ENCODE measurements around the gene RETSAT. TPM values are rescaled to one million over a fixed set of nuclear protein-coding genes. Genes with fewer than 3 reads are reported as not detected.
"Not testable (repeated sequence)": the region's sequence is repeated elsewhere in the genome, so short reads cannot be mapped to it uniquely, and the experiment has no call there.

RETSAT gene
- total RNA-seq, 1 donor from 2014 or later = 25.9 TPM

DNA sequence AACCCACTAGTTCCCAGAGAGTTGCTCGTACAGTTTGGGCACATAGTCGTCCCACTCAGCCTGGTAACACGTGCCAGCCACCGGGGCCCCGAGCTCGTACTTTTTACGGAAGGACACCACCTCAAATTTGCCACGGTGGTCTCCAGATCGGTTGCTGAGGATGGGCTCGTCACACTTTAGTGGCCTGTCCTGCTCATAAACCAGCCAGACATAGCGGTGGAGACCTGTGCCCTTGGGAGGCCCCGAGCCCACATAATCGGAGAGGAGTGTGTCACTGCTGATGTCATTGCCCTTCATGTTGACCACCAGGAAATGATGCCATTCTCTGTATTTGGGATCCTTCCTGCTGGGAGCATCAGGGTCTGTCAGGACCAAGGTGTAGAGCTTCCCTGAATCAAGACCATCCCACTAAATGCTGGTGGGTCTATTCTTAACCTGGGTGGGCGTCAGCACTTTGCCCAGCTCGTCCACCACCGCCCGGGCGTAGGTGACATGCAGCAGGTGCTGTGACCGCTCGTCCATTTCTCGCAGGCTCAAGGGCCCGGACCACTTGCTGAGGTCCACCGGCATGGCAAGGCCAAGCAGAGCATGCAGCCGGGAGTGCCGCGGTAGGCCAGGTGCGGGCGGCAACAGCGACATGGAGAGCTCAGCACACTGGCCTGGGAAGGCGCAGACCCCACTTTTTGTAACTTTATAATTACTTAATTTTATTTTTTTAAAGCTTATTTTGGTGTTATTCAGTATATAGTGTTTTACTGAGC lies 12.9 kb downstream of the RETSAT start:
- no peak overlapping the region for H3K27ac Mint-ChIP-seq
- intact Hi-C loops (cut with micrococcal nuclease) = no loop called here
- no peaks in the 10 kb centered on the region for H3K4me1 Mint-ChIP-seq (ENCODE audit: low read depth)
- H3K4me3 Mint-ChIP-seq = no peak overlapping the region
- DNase-seq (ENCODE audit: low spot score) = no peak
- H3K27me3 Mint-ChIP-seq (ENCODE audit: insufficient read depth) = peaks cover 16% of the 10 kb centered on the region
- H3K9me3 Mint-ChIP-seq = no peaks in the 10 kb centered on the region
- H3K36me3 Mint-ChIP-seq (ENCODE audit: low read depth) = peaks cover 13% of the 10 kb centered on the region

GRCh38 chr2:85340034-85340892 lies 14.1 kb downstream of the RETSAT start:
- H3K27me3 Mint-ChIP-seq (ENCODE audit: insufficient read depth) = peaks cover 16% of the 10 kb centered on the region
- intact Hi-C loops (cut with micrococcal nuclease) = no loop called here
- no peak overlapping the region for H3K4me3 Mint-ChIP-seq
- no peaks in the 10 kb centered on the region for H3K4me1 Mint-ChIP-seq (ENCODE audit: low read depth)
- H3K36me3 Mint-ChIP-seq (ENCODE audit: low read depth) = peaks cover 13% of the 10 kb centered on the region
- H3K9me3 Mint-ChIP-seq = no peaks in the 10 kb centered on the region
- no peak overlapping the region for H3K27ac Mint-ChIP-seq
- DNase-seq (ENCODE audit: low spot score) = no peak

DNA sequence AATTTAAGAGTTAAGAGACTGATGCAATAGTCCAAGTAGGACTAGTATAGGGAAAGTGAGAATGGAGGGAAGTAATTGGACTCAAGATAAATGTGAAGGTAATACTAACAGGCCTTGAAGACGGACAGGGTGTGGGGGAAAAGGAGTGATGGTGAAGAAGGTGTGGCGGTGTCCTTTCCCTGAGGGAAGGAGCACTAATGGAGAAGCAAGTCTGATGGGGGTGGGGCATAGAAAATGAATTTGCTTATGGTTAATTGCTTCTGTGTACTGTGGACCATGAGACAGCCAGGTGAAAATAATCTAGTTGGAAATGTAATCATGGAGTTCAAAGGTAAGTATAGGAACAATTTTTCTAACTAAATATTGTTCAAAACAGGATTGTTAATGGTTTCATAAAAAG lies 19.4 kb downstream of the RETSAT start:
- no peaks in the 10 kb centered on the region for H3K4me1 Mint-ChIP-seq (ENCODE audit: low read depth)
- H3K27ac Mint-ChIP-seq = no peak overlapping the region
- DNase-seq (ENCODE audit: low spot score) = no peak
- H3K36me3 Mint-ChIP-seq (ENCODE audit: low read depth) = no peaks in the 10 kb centered on the region
- intact Hi-C loops (cut with micrococcal nuclease) = no loop called here
- no peak overlapping the region for H3K4me3 Mint-ChIP-seq
- no peaks in the 10 kb centered on the region for H3K9me3 Mint-ChIP-seq
- H3K27me3 Mint-ChIP-seq (ENCODE audit: insufficient read depth) = peaks cover 19% of the 10 kb centered on the region

DNA sequence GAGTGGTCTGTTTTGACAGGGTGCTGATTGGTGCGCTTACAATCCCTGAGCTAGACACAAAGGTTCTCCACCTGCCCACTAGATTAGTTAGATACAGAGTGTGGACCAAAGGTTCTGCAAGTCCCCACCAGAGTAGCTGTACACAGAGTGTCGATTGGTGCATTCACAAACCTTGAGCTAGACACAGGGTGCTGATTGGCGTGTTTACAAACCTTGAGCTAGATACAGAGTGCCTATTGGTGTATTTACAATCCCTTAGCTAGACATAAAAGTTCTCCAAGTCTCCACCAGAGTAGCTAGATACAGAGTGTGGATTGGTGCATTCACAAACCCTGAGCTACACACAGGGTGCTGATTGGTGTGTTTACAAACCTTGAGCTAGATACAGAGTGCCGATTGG lies 20.5 kb downstream of the RETSAT start:
- H3K9me3 Mint-ChIP-seq; H3K27ac Mint-ChIP-seq; H3K4me1 Mint-ChIP-seq (ENCODE audit: low read depth); H3K36me3 Mint-ChIP-seq (ENCODE audit: low read depth); intact Hi-C loops (cut with micrococcal nuclease); DNase-seq (ENCODE audit: low spot score); H3K4me3 Mint-ChIP-seq: not testable (repeated sequence)
- H3K27me3 Mint-ChIP-seq (ENCODE audit: insufficient read depth) = peaks cover 14% of the 10 kb centered on the region

DNA sequence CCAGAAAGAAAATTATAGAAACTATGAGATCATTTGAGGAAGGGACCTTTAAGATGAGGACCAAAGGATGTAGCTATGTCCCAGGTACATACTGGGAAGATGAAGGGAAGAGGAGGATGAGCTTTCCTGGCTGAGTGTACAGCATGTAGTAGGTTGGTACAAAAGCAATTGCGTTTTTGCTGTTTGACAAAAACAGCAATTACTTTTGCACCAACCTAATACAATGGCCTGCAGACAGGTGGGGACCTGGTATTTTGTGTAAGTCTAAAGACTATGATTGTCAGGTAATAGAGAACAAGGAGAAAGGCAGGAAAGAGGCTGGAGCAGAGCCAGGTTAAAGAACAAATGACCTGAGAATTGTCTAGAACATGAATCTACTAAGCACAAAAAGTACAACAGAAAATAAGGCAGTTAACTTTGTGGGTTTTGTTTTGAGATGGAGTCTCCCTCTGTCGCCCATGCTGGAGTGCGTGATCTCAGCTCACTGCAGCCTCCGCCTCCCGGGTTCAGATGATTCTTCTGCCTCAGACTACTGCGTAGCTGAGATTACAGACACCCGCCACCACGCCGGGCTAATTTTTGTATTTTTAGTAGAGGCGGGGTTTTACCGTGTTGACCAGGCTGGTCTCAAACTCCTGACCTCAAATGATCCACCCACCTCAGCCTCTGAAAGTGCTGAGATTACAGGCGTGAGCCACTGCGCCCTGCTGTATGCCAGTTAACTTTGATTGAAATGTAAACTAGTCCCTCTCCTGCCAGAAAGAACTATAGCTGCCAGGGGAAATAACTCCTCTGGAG lies 23.3 kb downstream of the RETSAT start:
- H3K4me3 Mint-ChIP-seq = no peak overlapping the region

GRCh38 chr2:85329701-85330100 lies 24.6 kb downstream of the RETSAT start:
- not testable (repeated sequence) for H3K27me3 Mint-ChIP-seq (ENCODE audit: insufficient read depth); DNase-seq (ENCODE audit: low spot score); H3K9me3 Mint-ChIP-seq; H3K27ac Mint-ChIP-seq
- H3K4me3 Mint-ChIP-seq = peak overlapping the region; percentile 44
- peaks cover 28% of the 10 kb centered on the region for H3K36me3 Mint-ChIP-seq (ENCODE audit: low read depth)
- peaks cover 18% of the 10 kb centered on the region for H3K4me1 Mint-ChIP-seq (ENCODE audit: low read depth)
- intact Hi-C loops (cut with micrococcal nuclease) = loop anchor here (5.0 kb wide), 1 partner anchor 868 kb away; the partner anchor contains the start of genes IMMT and MRPL35

More for the DNA sequence above, 23.3 kb downstream of the RETSAT start:
- no peak for DNase-seq (ENCODE audit: low spot score)
- H3K36me3 Mint-ChIP-seq (ENCODE audit: low read depth) = peaks cover 15% of the 10 kb centered on the region
- peaks cover 3% of the 10 kb centered on the region for H3K27me3 Mint-ChIP-seq (ENCODE audit: insufficient read depth)
- intact Hi-C loops (cut with micrococcal nuclease) = no loop called here
- peaks cover 11% of the 10 kb centered on the region for H3K4me1 Mint-ChIP-seq (ENCODE audit: low read depth)
- H3K9me3 Mint-ChIP-seq = no peaks in the 10 kb centered on the region
- H3K27ac Mint-ChIP-seq = no peak overlapping the region

- peaks cover 33% of the 10 kb centered on the region for H3K36me3 Mint-ChIP-seq (ENCODE audit: low read depth)
- no peaks in the 10 kb centered on the region for H3K27me3 Mint-ChIP-seq (ENCODE audit: insufficient read depth)
- no peak overlapping the region for H3K27ac Mint-ChIP-seq
- no peak for DNase-seq (ENCODE audit: low spot score)
- peak overlapping the region; percentile 44 for H3K4me3 Mint-ChIP-seq
- H3K9me3 Mint-ChIP-seq = no peaks in the 10 kb centered on the region
- intact Hi-C loops (cut with micrococcal nuclease) = loop anchor here (5.0 kb wide), 1 partner anchor 868 kb away; the partner anchor contains the start of genes IMMT and MRPL35
- peaks cover 23% of the 10 kb centered on the region for H3K4me1 Mint-ChIP-seq (ENCODE audit: low read depth)
Observed at GRCh38 chr2:85329181-85329651, 25.1 kb downstream of the RETSAT start.

DNA sequence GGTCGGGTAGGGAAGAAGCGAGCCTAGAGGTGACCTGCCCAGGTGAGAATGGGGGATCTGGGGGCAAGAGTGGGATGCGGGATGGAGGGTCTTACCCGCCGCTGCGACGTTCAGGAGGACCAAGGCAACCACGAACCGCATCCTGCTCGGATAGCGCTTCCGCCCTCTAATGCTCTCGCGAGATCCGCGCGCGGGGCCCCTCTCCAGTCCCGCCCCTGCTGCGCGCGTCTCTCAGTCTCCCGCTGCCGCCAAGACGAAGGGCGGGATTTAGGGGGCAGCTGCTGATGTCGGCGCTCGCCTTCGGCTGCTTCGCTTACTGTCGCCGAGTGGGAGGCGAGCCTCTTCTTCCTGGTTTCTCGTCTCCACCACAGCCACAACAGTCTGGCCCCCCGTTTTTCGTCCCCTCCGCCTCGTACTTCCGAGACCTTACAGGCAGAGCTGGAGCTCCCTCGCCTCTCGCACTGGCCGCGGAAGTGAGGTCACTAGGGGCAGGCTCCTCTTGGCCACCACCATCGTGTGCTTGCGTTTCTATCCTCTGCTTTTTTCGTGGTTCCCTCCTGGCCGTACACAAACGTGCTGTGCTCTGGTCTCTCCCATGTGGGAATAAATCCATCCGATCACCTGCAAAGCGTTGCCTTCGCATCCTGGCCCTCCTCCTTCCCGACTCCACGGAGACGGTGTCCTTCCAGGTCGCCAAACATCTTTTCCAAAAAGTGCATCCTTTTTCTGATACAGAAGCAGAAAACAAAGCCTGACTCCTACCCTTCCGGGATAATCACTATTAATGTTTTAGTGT lies 26.3 kb downstream of the RETSAT start, which contains the start of gene TGOLN2:
TSS of gene TGOLN2 (minus strand) at position 168 of the 796 bp plus-strand sequence. CDS start at position 141, 27 bp downstream.
- Mint-ChIP-seq H3K27me3 (ENCODE audit: insufficient read depth) (no peaks in the 10 kb centered on the region), H3K4me3 (peak within 1 kb of the TSS; percentile 95), H3K9me3 (no peaks in the 10 kb centered on the region), H3K27ac (peak within 1 kb of the TSS; percentile 99), H3K36me3 (ENCODE audit: low read depth) (peaks cover 41% of the 10 kb centered on the region), H3K4me1 (ENCODE audit: low read depth) (peaks cover 34% of the 10 kb centered on the region)
- intact Hi-C loops (cut with micrococcal nuclease) = loop anchor here (1.0 to 5.0 kb wide), 7 partner anchors 26 to 1113 kb away; partner anchors contain the start of genes ELMOD3, IMMT, KCMF1 and KDM3A
- DNase-seq (ENCODE audit: low spot score) = peak; percentile 92

GRCh38 chr2:85327160-85327821 lies 27.0 kb downstream of the RETSAT start:
- H3K36me3 Mint-ChIP-seq (ENCODE audit: low read depth) = peaks cover 48% of the 10 kb centered on the region
- peak overlapping the region; percentile 95 for H3K4me3 Mint-ChIP-seq
- no peaks in the 10 kb centered on the region for H3K27me3 Mint-ChIP-seq (ENCODE audit: insufficient read depth)
- peak; percentile 45 for DNase-seq (ENCODE audit: low spot score)
- peak overlapping the region; percentile 99 for H3K27ac Mint-ChIP-seq
- intact Hi-C loops (cut with micrococcal nuclease) = loop anchor here (2.0 to 5.0 kb wide), 4 partner anchors 226 to 1114 kb away; partner anchors contain the start of genes IMMT, KCMF1, KDM3A and MRPL35
- H3K4me1 Mint-ChIP-seq (ENCODE audit: low read depth) = peaks cover 41% of the 10 kb centered on the region
- no peaks in the 10 kb centered on the region for H3K9me3 Mint-ChIP-seq

DNA sequence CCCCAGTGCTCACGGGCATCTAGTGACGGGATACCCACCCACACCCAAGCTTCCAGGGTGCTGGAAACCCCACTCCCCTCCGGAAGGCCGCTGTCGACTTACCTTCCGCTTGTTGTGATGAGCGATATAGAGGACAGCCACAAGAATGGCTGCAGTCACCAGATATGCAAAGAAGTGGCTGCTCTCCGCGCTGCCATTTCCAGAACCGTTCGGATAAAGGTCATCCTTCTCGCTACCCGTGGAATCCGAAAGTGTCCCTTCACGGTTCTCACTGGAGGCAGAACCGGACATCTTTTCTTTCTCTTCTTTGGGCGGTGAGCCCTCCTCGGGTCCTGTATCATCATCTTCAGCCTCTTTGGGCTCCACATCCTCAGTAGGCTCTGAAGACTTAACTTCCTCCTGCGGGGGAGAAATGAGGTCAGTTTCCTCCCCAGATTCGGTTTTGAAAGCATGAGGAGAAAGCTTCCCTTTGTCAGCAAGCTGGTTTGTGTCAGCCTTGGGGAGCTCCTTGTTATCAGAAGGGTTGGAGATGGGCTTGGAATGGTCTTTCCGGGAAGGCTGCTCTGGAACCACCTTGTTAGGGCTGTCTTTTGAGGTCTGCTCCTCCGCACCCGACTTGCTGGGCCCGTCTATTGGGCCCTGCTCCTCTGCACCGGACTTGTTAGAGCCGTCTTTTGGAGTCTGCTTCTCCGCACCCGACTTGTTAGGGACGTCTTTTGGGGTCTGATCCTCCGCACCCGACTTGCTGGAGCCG lies 27.7 kb downstream of the RETSAT start:
- DNase-seq (ENCODE audit: low spot score) = peak; percentile 51
- intact Hi-C loops (cut with micrococcal nuclease) = loop anchor here (1.0 to 5.0 kb wide), 5 partner anchors 8 to 1114 kb away; partner anchors contain the start of genes IMMT, KCMF1, KDM3A and MRPL35
- peaks cover 55% of the 10 kb centered on the region for H3K36me3 Mint-ChIP-seq (ENCODE audit: low read depth)
- peak overlapping the region; percentile 99 for H3K27ac Mint-ChIP-seq
- H3K4me3 Mint-ChIP-seq = peak overlapping the region; percentile 95
- peaks cover 48% of the 10 kb centered on the region for H3K4me1 Mint-ChIP-seq (ENCODE audit: low read depth)
- no peaks in the 10 kb centered on the region for H3K27me3 Mint-ChIP-seq (ENCODE audit: insufficient read depth)
- H3K9me3 Mint-ChIP-seq = no peaks in the 10 kb centered on the region

GRCh38 chr2:85325466-85325811 lies 28.9 kb downstream of the RETSAT start:
- Mint-ChIP-seq H3K27ac (peak overlapping the region; percentile 77), H3K4me3 (peak overlapping the region; percentile 95), H3K9me3 (no peaks in the 10 kb centered on the region), H3K27me3 (ENCODE audit: insufficient read depth) (no peaks in the 10 kb centered on the region), H3K4me1 (ENCODE audit: low read depth) (peaks cover 60% of the 10 kb centered on the region), H3K36me3 (ENCODE audit: low read depth) (peaks cover 65% of the 10 kb centered on the region)
- no peak for DNase-seq (ENCODE audit: low spot score)
- intact Hi-C loops (cut with micrococcal nuclease) = loop anchor here (5.0 kb wide), 1 partner anchor 872 kb away; the partner anchor contains the start of genes IMMT and MRPL35
